Erythroblast (primary cell): ENCODE measurements around the gene PROKR1.

ENCODE experiments used
- GATA1 ChIP-seq: IDR thresholded peaks from 2 replicates; pipeline ENCODE4 v1.6.1; 2011; ENCODE audit warnings: low read depth, mild to moderate bottlenecking, control low read depth, low read length, moderate library complexity
- POLR2A ChIP-seq: IDR thresholded peaks from 2 replicates; pipeline ENCODE4 v1.6.1; 2011; ENCODE audit warnings: mild to moderate bottlenecking, low read length

DNA sequence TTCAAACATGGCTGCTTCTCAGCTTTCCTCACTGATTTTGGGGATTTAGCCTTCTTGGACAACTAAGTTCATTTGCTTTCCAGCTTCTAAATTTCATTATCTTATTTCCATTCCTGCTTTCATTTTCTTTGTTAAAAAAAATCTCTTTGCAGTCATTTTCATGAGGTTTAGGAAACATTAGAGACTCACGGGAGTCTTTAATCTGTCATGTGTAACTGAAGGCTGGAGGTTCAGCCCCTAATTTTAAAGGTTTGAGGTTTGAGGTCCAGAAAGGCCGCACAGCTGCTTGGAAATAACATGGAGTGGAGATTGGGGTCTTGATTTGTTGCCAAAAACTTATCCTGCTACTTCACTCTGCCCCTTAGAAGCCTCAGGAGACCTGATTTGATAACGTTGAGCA, 30.3 kb downstream of the PROKR1 start:
- TF ChIP-seq POLR2A (no peak), GATA1 (no peak)
